ENCODE measurements around the gene KEL.

DNA sequence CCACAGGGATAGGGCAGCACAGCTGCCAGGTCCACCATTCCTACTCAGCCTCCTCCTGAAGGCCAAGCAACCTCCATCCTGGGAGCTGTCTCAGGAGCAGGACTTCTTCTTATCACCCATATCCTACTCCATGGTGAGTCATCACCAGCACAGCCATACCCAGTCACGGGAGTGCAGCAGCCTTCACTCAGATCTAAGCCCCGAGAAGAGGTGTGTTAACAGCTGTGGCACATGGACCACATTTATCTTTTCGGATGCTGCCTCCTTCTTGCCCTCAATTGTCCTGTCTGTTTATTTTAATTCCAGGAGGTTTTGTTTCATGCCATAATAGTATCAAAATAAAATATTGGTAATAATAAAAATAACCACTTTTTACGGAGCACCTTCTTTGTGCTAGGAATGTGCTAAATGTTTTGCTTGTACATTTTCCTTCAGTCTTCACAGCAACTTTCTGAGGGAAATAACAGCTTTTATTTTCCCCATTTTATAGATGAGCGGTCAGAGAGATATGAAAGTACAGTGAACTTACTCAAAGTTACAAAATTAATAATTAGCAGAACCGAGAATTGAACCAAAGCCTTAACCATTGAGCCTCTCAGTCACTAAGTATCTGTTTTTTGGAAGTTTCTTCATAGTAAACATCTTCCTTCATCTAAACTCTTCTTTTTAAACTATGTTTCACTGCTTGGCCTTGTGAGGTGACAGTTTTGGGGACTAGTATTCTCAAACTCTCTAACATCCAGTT is 2.5 kb upstream of the KEL start:
- TF ChIP-seq, protein P1, sequence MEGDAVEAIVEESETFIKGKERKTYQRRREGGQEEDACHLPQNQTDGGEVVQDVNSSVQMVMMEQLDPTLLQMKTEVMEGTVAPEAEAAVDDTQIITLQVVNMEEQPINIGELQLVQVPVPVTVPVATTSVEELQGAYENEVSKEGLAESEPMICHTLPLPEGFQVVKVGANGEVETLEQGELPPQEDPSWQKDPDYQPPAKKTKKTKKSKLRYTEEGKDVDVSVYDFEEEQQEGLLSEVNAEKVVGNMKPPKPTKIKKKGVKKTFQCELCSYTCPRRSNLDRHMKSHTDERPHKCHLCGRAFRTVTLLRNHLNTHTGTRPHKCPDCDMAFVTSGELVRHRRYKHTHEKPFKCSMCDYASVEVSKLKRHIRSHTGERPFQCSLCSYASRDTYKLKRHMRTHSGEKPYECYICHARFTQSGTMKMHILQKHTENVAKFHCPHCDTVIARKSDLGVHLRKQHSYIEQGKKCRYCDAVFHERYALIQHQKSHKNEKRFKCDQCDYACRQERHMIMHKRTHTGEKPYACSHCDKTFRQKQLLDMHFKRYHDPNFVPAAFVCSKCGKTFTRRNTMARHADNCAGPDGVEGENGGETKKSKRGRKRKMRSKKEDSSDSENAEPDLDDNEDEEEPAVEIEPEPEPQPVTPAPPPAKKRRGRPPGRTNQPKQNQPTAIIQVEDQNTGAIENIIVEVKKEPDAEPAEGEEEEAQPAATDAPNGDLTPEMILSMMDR (IDR thresholded peaks at IDR 0.05): no peak
- TF ChIP-seq POLR2AphosphoS5 (IDR thresholded peaks at IDR 0.05): no peak
- no peak for TF ChIP-seq POLR2A (IDR thresholded peaks at IDR 0.05)
